HCT116 (cell line): ENCODE data around the gene USP32. TPM values are rescaled to one million over a fixed set of nuclear protein-coding genes. Genes with fewer than 3 reads are reported as not detected.
A peak's percentile ranks its signal among the peaks of the same experiment; 100 is the strongest.

Source experiments
- ATAC-seq: fragments of 200-7000 bp; cut with Tn5 transposase; 2 replicates; pipeline ENCODE4 v1.9.1; 2020; ENCODE audit warnings: mild to moderate bottlenecking, moderate library complexity
- BruUV-seq: library from RNA; stranded (reverse); fragments of 400-500 nt; replicated peaks from 2 replicates; lab custom pipeline; 2021; lab: Mats Ljungman, UMichigan
- CTCF ChIA-PET: fragments of 300-600 bp; sonication (Branson Sonifier 250); formaldehyde crosslinking; loops from one replicate; lab custom pipeline; 2021; ENCODE audit warnings: antibody characterized with exemption; lab: Charles Lee
- POLR2A ChIA-PET: fragments of 300-600, 350-600 bp; sonication (Branson Sonifier 250); formaldehyde crosslinking; loops from one replicate; lab custom pipeline; 2021; ENCODE audit warnings: antibody characterized with exemption; lab: Charles Lee
- RAD21 ChIA-PET, 2 experiments: fragments of 300-600 bp; sonication (Branson Sonifier 250); formaldehyde crosslinking; loops; one replicate each; lab custom pipeline; 2023; ENCODE audit warnings: low total read pairs in 2 of 2; ENCODE audit not compliant: uncharacterized antibody in 2 of 2, unreplicated experiment in 2 of 2, low non-redundant PET in 1 of 2; lab: Charles Lee
- DNase-seq: peaks from one replicate; pipeline ENCODE4 v3.0.0-alpha.2; 2010; ENCODE audit warnings: low read depth, low spot score
- H2AFZ ChIP-seq: fragments of 200-600 bp; shearing (Covaris generic), sonication (generic); 2 replicates; pipeline ENCODE4 v1.6.1; 2017; ENCODE audit warnings: low read depth, mixed run types, mixed read lengths, antibody characterized with exemption, low read length; ENCODE audit not compliant: poor library complexity, severe bottlenecking
- H3K27ac ChIP-seq: 2 replicates; pipeline ENCODE4 v1.5.1; 2012; ENCODE audit warnings: low read depth, low read length
- H3K27me3 ChIP-seq: fragments of 200-600 bp; sonication (generic); 2 replicates; pipeline ENCODE4 v1.6.1; 2016; ENCODE audit warnings: mixed run types, low read length, mixed read lengths; ENCODE audit not compliant: insufficient read depth
- H3K36me3 ChIP-seq, 2 experiments: fragments of 200-500 bp in 1 of 2; fragments of 200-600 bp in 1 of 2; sonication (Bioruptor generic) in 1 of 2; sonication (generic) in 1 of 2; 2 replicates each; pipeline versions ENCODE4 v1.5.1 to v1.6.1; 2014 to 2016; ENCODE audit warnings: low read length in 2 of 2, inconsistent platforms in 1 of 2, mixed read lengths in 1 of 2, mixed run types in 1 of 2; ENCODE audit not compliant: insufficient read depth in 2 of 2, control insufficient read depth in 1 of 2
- H3K4me1 ChIP-seq, 2 experiments: fragments of 200-600 bp in 1 of 2; sonication (generic) in 1 of 2; 2 replicates each; pipeline versions ENCODE4 v1.5.1 to v1.6.1; 2012 to 2017; ENCODE audit warnings: low read length in 2 of 2, inconsistent platforms in 1 of 2, mild to moderate bottlenecking in 1 of 2, mixed read lengths in 1 of 2, mixed run types in 1 of 2, moderate library complexity in 1 of 2; ENCODE audit not compliant: insufficient read depth in 2 of 2, control insufficient read depth in 1 of 2
- H3K4me2 ChIP-seq: fragments of 200-600 bp; sonication (generic); 2 replicates; pipeline ENCODE4 v1.6.1; 2017; ENCODE audit warnings: mixed run types, low read length, mixed read lengths
- H3K4me3 ChIP-seq, 2 experiments: fragments of 200-600 bp in 1 of 2; sonication (generic) in 1 of 2; replicated peaks in 1 of 2; 2 replicates each; pipeline ENCODE4 v1.5.1; 2011 to 2016; ENCODE audit warnings: low read length in 2 of 2, control low read depth in 1 of 2, low read depth in 1 of 2, mild to moderate bottlenecking in 1 of 2, mixed read lengths in 1 of 2, mixed run types in 1 of 2
- H3K79me2 ChIP-seq: fragments of 200-600 bp; sonication (generic); 2 replicates; pipeline ENCODE4 v1.6.1; 2017; ENCODE audit warnings: mild to moderate bottlenecking, mixed run types, low read length, moderate library complexity, mixed read lengths; ENCODE audit not compliant: insufficient read depth
- H3K9ac ChIP-seq: fragments of 200-600 bp; sonication (generic); 2 replicates; pipeline ENCODE4 v1.6.1; 2016; ENCODE audit warnings: low read length, mixed read lengths
- H3K9me2 ChIP-seq: fragments of 200-600 bp; sonication (generic), shearing (Covaris generic); 2 replicates; pipeline ENCODE4 v1.6.1; 2017; ENCODE audit warnings: mixed run types, mild to moderate bottlenecking, moderate library complexity; ENCODE audit not compliant: insufficient read depth
- H3K9me3 ChIP-seq, 2 experiments: fragments of 200-500 bp in 1 of 2; fragments of 200-600 bp in 1 of 2; sonication (Bioruptor generic) in 1 of 2; sonication (generic) in 1 of 2; 2 replicates each; pipeline ENCODE4 v1.6.1; 2014 to 2017; ENCODE audit warnings: low read length in 2 of 2, mixed read lengths in 2 of 2, inconsistent platforms in 1 of 2, low read depth in 1 of 2, mild to moderate bottlenecking in 1 of 2, mixed run types in 1 of 2, moderate library complexity in 1 of 2; ENCODE audit not compliant: control insufficient read depth in 1 of 2, insufficient read depth in 1 of 2
- H4K20me1 ChIP-seq: fragments of 200-600 bp; sonication (generic), shearing (Covaris generic); 2 replicates; pipeline ENCODE4 v1.6.1; 2017; ENCODE audit warnings: mixed run types, mild to moderate bottlenecking, moderate library complexity; ENCODE audit not compliant: insufficient read depth
- CBX3 ChIP-seq: IDR thresholded peaks from 2 replicates; pipeline ENCODE4 v1.6.1; 2012; ENCODE audit warnings: low read depth
- CEBPB ChIP-seq: IDR thresholded peaks from 2 replicates; pipeline ENCODE4 v1.6.1; 2012; ENCODE audit warnings: low read depth
- ELF1 ChIP-seq: IDR thresholded peaks from 2 replicates; pipeline ENCODE4 v1.6.1; 2012; ENCODE audit warnings: low read depth, borderline replicate concordance
- EZH2 ChIP-seq: fragments of 200-600 bp; sonication (generic); IDR thresholded peaks from 2 replicates; pipeline ENCODE4 v1.6.1; 2017; ENCODE audit warnings: antibody characterized with exemption, mixed run types
- EZH2phosphoT487 ChIP-seq: fragments of 200-600 bp; IDR thresholded peaks from 2 replicates; pipeline ENCODE4 v1.6.1; 2018; ENCODE audit warnings: antibody characterized with exemption, borderline replicate concordance
- FOSL1 ChIP-seq: IDR thresholded peaks from 2 replicates; pipeline ENCODE4 v1.6.1; 2012; ENCODE audit warnings: low read depth
- JUND ChIP-seq: IDR thresholded peaks from 2 replicates; pipeline ENCODE4 v1.6.1; 2012
- MAX ChIP-seq: IDR thresholded peaks from 2 replicates; pipeline ENCODE4 v1.6.1; 2012
- POLR2A ChIP-seq: IDR thresholded peaks from 2 replicates; pipeline ENCODE4 v1.7.0; 2011; ENCODE audit warnings: borderline replicate concordance; ENCODE audit not compliant: insufficient read depth, insufficient read length; ENCODE audit errors: extremely low read depth
- POLR2AphosphoS5 ChIP-seq: IDR thresholded peaks from 2 replicates; pipeline ENCODE4 v1.6.1; 2011; ENCODE audit warnings: mild to moderate bottlenecking, low read depth, low read length, moderate library complexity
- RAD21 ChIP-seq: IDR thresholded peaks from 2 replicates; pipeline ENCODE4 v1.6.1; 2012; ENCODE audit warnings: low read depth, mild to moderate bottlenecking
- REST ChIP-seq: IDR thresholded peaks from 2 replicates; pipeline ENCODE4 v1.6.1; 2012; ENCODE audit warnings: low read depth
- SP1 ChIP-seq: IDR thresholded peaks from 2 replicates; pipeline ENCODE4 v1.6.1; 2012; ENCODE audit warnings: low read depth
- SRF ChIP-seq: IDR thresholded peaks from 2 replicates; pipeline ENCODE4 v1.6.1; 2012; ENCODE audit warnings: low read depth
- ZBTB33 ChIP-seq: IDR thresholded peaks from 2 replicates; pipeline ENCODE4 v1.6.1; 2011; ENCODE audit warnings: mild to moderate bottlenecking, low read length, moderate library complexity; ENCODE audit not compliant: insufficient replicate concordance; ENCODE audit errors: extremely low read depth
- ZFX ChIP-seq: fragments of 450-650 bp; IDR thresholded peaks from 2 replicates; pipeline ENCODE4 v1.6.1; 2017
- intact Hi-C: fragments of 100-400 bp; cut with micrococcal nuclease; formaldehyde crosslinking; loops from 2 replicates; pipeline ENCODE4 v1.10.0; 2022
- total RNA-seq: library from RNA; stranded (reverse); gene quantifications from one replicate; pipeline ENCODE4 v1.2.1, GENCODE V29; 2021; ENCODE audit not compliant: unreplicated experiment

Gene USP32
- total RNA-seq, 1 experiment from 2014 or later, result 67.0 TPM

- no peaks in the 10 kb centered on the region for H3K9me3 ChIP-seq
- H3K4me1 ChIP-seq, result peaks cover 0 to 26% of the 10 kb centered on the region in 2 experiments; a peak in 1 of 4 replicates
- POLR2A ChIA-PET, result no interaction called here
- H4K20me1 ChIP-seq, result no peaks in the 10 kb centered on the region
- intact Hi-C loops, result no loop called here
- CTCF ChIA-PET, result no interaction called here
- no peaks in the 10 kb centered on the region for H3K36me3 ChIP-seq
- no peaks in the 10 kb centered on the region for H3K27me3 ChIP-seq
- H3K79me2 ChIP-seq, result no peaks in the 10 kb centered on the region
- no TSS peak for BruUV-seq
- no peak overlapping the region for H3K27ac ChIP-seq
- H2AFZ ChIP-seq, result no peak overlapping the region
- H3K4me2 ChIP-seq, result peak overlapping the region; percentile 37
- no peak overlapping the region for H3K4me3 ChIP-seq
- H3K9ac ChIP-seq, result no peak overlapping the region
- no peaks in the 10 kb centered on the region for H3K9me2 ChIP-seq
- ATAC-seq (no peak), DNase-seq (no peak)
- TF ChIP-seq ZFX (no peak), REST (no peak), CBX3 (no peak), EZH2 (no peak), CEBPB (no peak), POLR2AphosphoS5 (no peak), RAD21 (no peak), EZH2phosphoT487 (no peak), ELF1 (no peak), MAX (no peak), SP1 (no peak), ZBTB33 (no peak), SRF (no peak), FOSL1 (no peak), JUND (no peak), POLR2A (no peak)
- RAD21 ChIA-PET, result no interaction called here
These were observed 223.3 kb downstream of the USP32 start for GRCh38 chr17:60168654-60169053.
